B cell (primary cell): ENCODE data around the gene FOXP4. TPM values are rescaled to one million over a fixed set of nuclear protein-coding genes. Genes with fewer than 3 reads are reported as not detected.
A peak's percentile ranks its signal among the peaks of the same experiment; 100 is the strongest.

ENCODE experiments used
- ATAC-seq: fragments of 200-7000 bp; cut with Tn5 transposase; one replicate; pipeline ENCODE4 v1.10.0; 2021; ENCODE audit warnings: low read depth, mild to moderate bottlenecking, moderate number of reproducible peaks, moderate library complexity
- CTCF ChIA-PET: fragments of 350-600 bp; sonication (Branson Sonifier 250); formaldehyde crosslinking; loops from one replicate; lab custom pipeline; 2021; ENCODE audit warnings: antibody characterized with exemption, inconsistent platforms; lab: Charles Lee
- POLR2A ChIA-PET: fragments of 350-600 bp; sonication (Branson Sonifier 250); formaldehyde crosslinking; loops from one replicate; lab custom pipeline; 2021; ENCODE audit warnings: antibody characterized with exemption; lab: Charles Lee
- DNase-seq: peaks from one replicate; pipeline ENCODE4 v3.0.0; 2013
- H2AFZ ChIP-seq: 2 replicates; pipeline ENCODE4 v1.6.1; 2012; ENCODE audit warnings: mild to moderate bottlenecking, low read depth, low read length; ENCODE audit not compliant: insufficient read depth, poor library complexity, severe bottlenecking
- H3K27ac ChIP-seq, 2 donors: 1 replicate in 1 of 2; 2 replicates in 1 of 2; pipeline ENCODE4 v1.5.1; 2012 to 2013; ENCODE audit warnings: low read length in 2 of 2, mild to moderate bottlenecking in 2 of 2, moderate library complexity in 1 of 2
- H3K27me3 ChIP-seq, 4 experiments: fragments of 200-600 bp in 1 of 4; sonication (generic) in 1 of 4; replicated peaks in 1 of 4; 1 replicate in 2 of 4; 2 replicates in 2 of 4; pipeline versions ENCODE4 v1.6.1 to v1.7.0; 2013 to 2016; ENCODE audit warnings: low read length in 3 of 4, mild to moderate bottlenecking in 2 of 4, mixed read lengths in 1 of 4, moderate library complexity in 1 of 4; ENCODE audit not compliant: insufficient read depth in 4 of 4, control insufficient read depth in 3 of 4; ENCODE audit errors: control extremely low read depth in 1 of 4
- H3K36me3 ChIP-seq, 2 experiments: replicated peaks in 1 of 2; 1 replicate in 1 of 2; 2 replicates in 1 of 2; pipeline versions ENCODE4 v1.6.1 to v1.7.1; 2013; ENCODE audit warnings: low read length in 1 of 2; ENCODE audit not compliant: insufficient read depth in 2 of 2, control insufficient read depth in 1 of 2; ENCODE audit errors: control extremely low read depth in 1 of 2, extremely low read depth in 1 of 2
- H3K4me1 ChIP-seq, 2 donors: fragments of 200-600 bp in 1 of 2; sonication (generic) in 1 of 2; 1 replicate in 1 of 2; 2 replicates in 1 of 2; pipeline versions ENCODE4 v1.5.1 to v1.6.1; 2013 to 2017; ENCODE audit warnings: low read length in 2 of 2; ENCODE audit not compliant: control insufficient read depth in 2 of 2, insufficient read depth in 2 of 2
- H3K4me2 ChIP-seq: replicated peaks from 2 replicates; pipeline ENCODE3; 2012; ENCODE audit warnings: mild to moderate bottlenecking, low read depth, low read length; ENCODE audit not compliant: poor library complexity, severe bottlenecking
- H3K4me3 ChIP-seq, 5 experiments: fragments of 200-600 bp in 1 of 5; sonication (generic) in 1 of 5; 1 replicate in 3 of 5; 2 replicates in 2 of 5; pipeline versions ENCODE4 v1.5.1 to v1.7.0; 2011 to 2016; ENCODE audit warnings: low read length in 4 of 5, mild to moderate bottlenecking in 4 of 5, low read depth in 2 of 5, control low read depth in 1 of 5, moderate library complexity in 1 of 5; ENCODE audit not compliant: insufficient read depth in 1 of 5; ENCODE audit errors: control extremely low read depth in 1 of 5, extremely low read depth in 1 of 5
- H3K79me2 ChIP-seq: fragments of 200-600 bp; sonication (generic); one replicate; pipeline ENCODE4 v1.6.0; 2016; ENCODE audit warnings: low read length; ENCODE audit not compliant: control insufficient read depth, insufficient read depth
- H3K9ac ChIP-seq: fragments of 200-600 bp; sonication (generic); 2 replicates; pipeline ENCODE4 v1.6.1; 2017; ENCODE audit warnings: mild to moderate bottlenecking, low read length, moderate library complexity
- H3K9me3 ChIP-seq, 3 donors: one replicate each; pipeline versions ENCODE4 v1.6.1 to v1.7.1; 2013; ENCODE audit warnings: low read length in 2 of 3; ENCODE audit not compliant: control insufficient read depth in 2 of 3, insufficient read depth in 1 of 3; ENCODE audit errors: control extremely low read depth in 1 of 3
- H4K20me1 ChIP-seq: 2 replicates; pipeline ENCODE4 v1.6.0; 2012; ENCODE audit warnings: mild to moderate bottlenecking, low read length; ENCODE audit not compliant: insufficient read depth, control insufficient read depth, poor library complexity, severe bottlenecking
- H3K27ac Mint-ChIP-seq: one replicate; pipeline ENCODE4 v1.8.0; 2021; ENCODE audit warnings: mixed read lengths
- H3K27me3 Mint-ChIP-seq: one replicate; pipeline ENCODE4 v1.8.0; 2021; ENCODE audit warnings: mixed read lengths
- H3K4me1 Mint-ChIP-seq: one replicate; pipeline ENCODE4 v1.8.0; 2021; ENCODE audit warnings: mixed read lengths
- H3K4me3 Mint-ChIP-seq: one replicate; pipeline ENCODE4 v1.8.0; 2021; ENCODE audit warnings: mixed read lengths
- H3K9me3 Mint-ChIP-seq: one replicate; pipeline ENCODE4 v1.8.0; 2022; ENCODE audit warnings: mixed read lengths; ENCODE audit not compliant: insufficient read depth
- EZH2 ChIP-seq: IDR thresholded peaks from 2 replicates; pipeline ENCODE4 v1.6.1; 2012; ENCODE audit warnings: borderline replicate concordance, low read depth, mild to moderate bottlenecking, moderate library complexity, low read length; ENCODE audit not compliant: insufficient read depth, poor library complexity, severe bottlenecking
- WGBS: methylation state at CpG from one replicate; pipeline ENCODE4 v1.1.5; 2013; ENCODE audit warnings: missing lambda C conversion rate; ENCODE audit not compliant: insufficient coverage; 5-methylcytosine and 5-hydroxymethylcytosine counted together
- intact Hi-C: fragments of 100-400 bp; cut with micrococcal nuclease; formaldehyde crosslinking; loops from one replicate; pipeline ENCODE4 v1.10.0; 2022
- polyA plus RNA-seq: library from polyadenylated mRNA; depleted of rRNA; stranded (reverse); fragments of >200 nt; gene quantifications from 2 replicates; pipeline ENCODE4 v1.2.3, GENCODE V29; 2012
- total RNA-seq, 2 donors: library from RNA; stranded (reverse); fragments of 120-200 nt in 1 of 2; gene quantifications; 1 replicate in 1 of 2; 2 replicates in 1 of 2; pipeline versions ENCODE4 v1.2.3 to v1.2.4, GENCODE V29; 2013 to 2022
- TF ChIP-seq, protein P1 (sequence below): fragments of 200-600 bp; IDR thresholded peaks from one replicate; pipeline ENCODE4 v1.8.0; 2022; ENCODE audit warnings: antibody characterized with exemption, mild to moderate bottlenecking

The FOXP4 gene
- total and polyA plus RNA-seq, 2 donors (not counting 1 experiment from before 2014, with no cell fraction given): 17.0 to 38.7 TPM

GRCh38 chr6:41579088-41579610 lies 33.0 kb downstream of the FOXP4 start:
- peak overlapping the region; percentile 29 for H3K27ac Mint-ChIP-seq

DNA sequence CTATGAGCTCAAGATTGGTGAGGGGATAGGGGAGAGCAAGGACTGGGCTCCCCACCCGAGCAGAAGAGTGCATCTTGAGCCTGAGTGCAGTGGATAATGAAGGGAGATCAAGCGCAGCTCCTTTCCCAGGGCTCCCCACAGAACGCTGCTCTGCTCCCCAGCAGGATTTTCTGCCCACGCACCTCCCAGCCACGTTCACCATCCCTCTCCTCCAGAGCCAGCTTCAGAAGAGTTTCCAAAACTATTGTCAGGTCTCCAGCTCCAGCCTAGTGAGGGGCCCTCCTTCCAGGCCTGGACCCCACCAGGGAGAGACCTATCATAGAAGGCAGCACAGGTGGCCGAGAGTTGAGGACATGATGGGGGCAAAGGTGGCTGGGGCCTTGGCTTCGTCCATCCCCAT lies 34.5 kb downstream of the FOXP4 start:
- Histone ChIP-seq H4K20me1 (peaks cover 16% of the 10 kb centered on the region), H3K4me2 (no peak overlapping the region), H2AFZ (no peak overlapping the region), H3K36me3 (peaks cover 0 to 30% of the 10 kb centered on the region in 2 experiments), H3K4me3 (no peak overlapping the region), H3K9me3 (no peaks in the 10 kb centered on the region), H3K79me2 (peaks cover 3% of the 10 kb centered on the region), H3K27me3 (no peaks in the 10 kb centered on the region), H3K27ac (no peak overlapping the region), H3K9ac (no peak overlapping the region), H3K4me1 (no peaks in the 10 kb centered on the region)
- no peaks in the 10 kb centered on the region for H3K9me3 Mint-ChIP-seq
- DNase-seq (no peak), ATAC-seq (no peak)
- H3K27me3 Mint-ChIP-seq: no peaks in the 10 kb centered on the region
- peaks cover 17% of the 10 kb centered on the region for H3K4me1 Mint-ChIP-seq
- H3K27ac Mint-ChIP-seq: no peak overlapping the region
- WGBS: 94% methylated on average over 5 of the region's 7 CpGs
- POLR2A ChIA-PET: no interaction called here
- intact Hi-C loops: no loop called here
- CTCF ChIA-PET: interaction anchor here (1.6 kb wide), 1 partner anchor 16 kb away, joined by 3 read pairs; no protein-coding TSS in a partner anchor
- H3K4me3 Mint-ChIP-seq: no peak overlapping the region
- no peak for TF ChIP-seq EZH2
- TF ChIP-seq, protein P1, sequence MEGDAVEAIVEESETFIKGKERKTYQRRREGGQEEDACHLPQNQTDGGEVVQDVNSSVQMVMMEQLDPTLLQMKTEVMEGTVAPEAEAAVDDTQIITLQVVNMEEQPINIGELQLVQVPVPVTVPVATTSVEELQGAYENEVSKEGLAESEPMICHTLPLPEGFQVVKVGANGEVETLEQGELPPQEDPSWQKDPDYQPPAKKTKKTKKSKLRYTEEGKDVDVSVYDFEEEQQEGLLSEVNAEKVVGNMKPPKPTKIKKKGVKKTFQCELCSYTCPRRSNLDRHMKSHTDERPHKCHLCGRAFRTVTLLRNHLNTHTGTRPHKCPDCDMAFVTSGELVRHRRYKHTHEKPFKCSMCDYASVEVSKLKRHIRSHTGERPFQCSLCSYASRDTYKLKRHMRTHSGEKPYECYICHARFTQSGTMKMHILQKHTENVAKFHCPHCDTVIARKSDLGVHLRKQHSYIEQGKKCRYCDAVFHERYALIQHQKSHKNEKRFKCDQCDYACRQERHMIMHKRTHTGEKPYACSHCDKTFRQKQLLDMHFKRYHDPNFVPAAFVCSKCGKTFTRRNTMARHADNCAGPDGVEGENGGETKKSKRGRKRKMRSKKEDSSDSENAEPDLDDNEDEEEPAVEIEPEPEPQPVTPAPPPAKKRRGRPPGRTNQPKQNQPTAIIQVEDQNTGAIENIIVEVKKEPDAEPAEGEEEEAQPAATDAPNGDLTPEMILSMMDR: no peak

More at GRCh38 chr6:41579088-41579610, 33.0 kb downstream of the FOXP4 start:
- Histone ChIP-seq H3K4me3 (no peak overlapping the region), H3K79me2 (peaks cover 11% of the 10 kb centered on the region), H2AFZ (no peak overlapping the region), H3K27me3 (no peaks in the 10 kb centered on the region), H4K20me1 (peaks cover 12% of the 10 kb centered on the region), H3K4me2 (no peak overlapping the region), H3K27ac (no peak overlapping the region), H3K4me1 (peaks cover under 1% of the 10 kb centered on the region in 2 donors), H3K9ac (no peak overlapping the region), H3K9me3 (no peaks in the 10 kb centered on the region), H3K36me3 (peaks cover 0 to 27% of the 10 kb centered on the region in 2 experiments)
- DNase-seq (no peak), ATAC-seq (no peak)
- no peaks in the 10 kb centered on the region for H3K9me3 Mint-ChIP-seq
- TF ChIP-seq, protein P1: no peak
- TF ChIP-seq EZH2: no peak
- intact Hi-C loops: no loop called here
- 100% methylated on average over 1 of the region's 3 CpGs for WGBS
- no peaks in the 10 kb centered on the region for H3K27me3 Mint-ChIP-seq
- H3K4me3 Mint-ChIP-seq: no peak overlapping the region
- ChIA-PET POLR2A (no interaction called here), CTCF (interaction anchor here (0.9 to 2.2 kb wide), 3 partner anchors 10 to 12 kb away, joined by 3 to 4 read pairs (median 4); no protein-coding TSS in a partner anchor)
- peaks cover 19% of the 10 kb centered on the region for H3K4me1 Mint-ChIP-seq
